GM13976 (cell line): ENCODE data around the gene TMEM163.
"Not testable (repeated sequence)": the region's sequence is repeated elsewhere in the genome, so short reads cannot be mapped to it uniquely, and the experiment has no call there.

Source experiments
- DNase-seq: peaks from one replicate; pipeline ENCODE4 v3.0.0; 2012; ENCODE audit warnings: low spot score
- in situ Hi-C: fragments of 300-500 bp; cut with MboI; formaldehyde crosslinking; loops from one replicate; pipeline ENCODE4 v1.12.0; 2022; ENCODE audit warnings: low sequenced_read_pairs, mixed read lengths, inconsistent platforms; ENCODE audit not compliant: unreplicated experiment
- TF ChIP-seq, protein P1 (sequence below): IDR thresholded peaks from 2 replicates; pipeline ENCODE4 v1.5.1; 2012; ENCODE audit warnings: borderline replicate concordance, mild to moderate bottlenecking; ENCODE audit not compliant: insufficient read depth; ENCODE audit errors: extremely low read depth, missing control alignments, control extremely low read depth

Gene TMEM163

DNA sequence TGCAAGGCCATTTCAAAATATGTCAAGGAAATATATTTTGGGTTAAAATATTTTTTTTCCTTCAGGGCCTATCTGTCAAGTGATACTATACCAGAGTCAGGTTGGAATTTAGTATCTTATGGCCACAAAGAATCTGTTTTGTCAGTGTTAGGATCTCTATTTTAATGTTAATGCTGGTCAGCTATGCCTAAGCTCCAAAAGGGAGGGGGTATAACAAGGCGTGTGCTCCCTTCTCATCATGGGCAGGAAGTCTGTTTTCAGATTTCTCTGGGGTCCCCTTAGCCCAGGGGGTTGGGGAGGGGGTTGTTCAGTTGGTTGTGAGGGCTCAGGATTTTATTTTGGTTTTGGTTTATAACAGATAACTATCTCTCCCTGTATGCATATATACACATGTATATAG, 126.4 kb downstream of the TMEM163 start:
- TF ChIP-seq, protein P1, sequence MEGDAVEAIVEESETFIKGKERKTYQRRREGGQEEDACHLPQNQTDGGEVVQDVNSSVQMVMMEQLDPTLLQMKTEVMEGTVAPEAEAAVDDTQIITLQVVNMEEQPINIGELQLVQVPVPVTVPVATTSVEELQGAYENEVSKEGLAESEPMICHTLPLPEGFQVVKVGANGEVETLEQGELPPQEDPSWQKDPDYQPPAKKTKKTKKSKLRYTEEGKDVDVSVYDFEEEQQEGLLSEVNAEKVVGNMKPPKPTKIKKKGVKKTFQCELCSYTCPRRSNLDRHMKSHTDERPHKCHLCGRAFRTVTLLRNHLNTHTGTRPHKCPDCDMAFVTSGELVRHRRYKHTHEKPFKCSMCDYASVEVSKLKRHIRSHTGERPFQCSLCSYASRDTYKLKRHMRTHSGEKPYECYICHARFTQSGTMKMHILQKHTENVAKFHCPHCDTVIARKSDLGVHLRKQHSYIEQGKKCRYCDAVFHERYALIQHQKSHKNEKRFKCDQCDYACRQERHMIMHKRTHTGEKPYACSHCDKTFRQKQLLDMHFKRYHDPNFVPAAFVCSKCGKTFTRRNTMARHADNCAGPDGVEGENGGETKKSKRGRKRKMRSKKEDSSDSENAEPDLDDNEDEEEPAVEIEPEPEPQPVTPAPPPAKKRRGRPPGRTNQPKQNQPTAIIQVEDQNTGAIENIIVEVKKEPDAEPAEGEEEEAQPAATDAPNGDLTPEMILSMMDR, result no peak
- DNase-seq, result no peak
- in situ Hi-C loops, result no loop called here

DNA sequence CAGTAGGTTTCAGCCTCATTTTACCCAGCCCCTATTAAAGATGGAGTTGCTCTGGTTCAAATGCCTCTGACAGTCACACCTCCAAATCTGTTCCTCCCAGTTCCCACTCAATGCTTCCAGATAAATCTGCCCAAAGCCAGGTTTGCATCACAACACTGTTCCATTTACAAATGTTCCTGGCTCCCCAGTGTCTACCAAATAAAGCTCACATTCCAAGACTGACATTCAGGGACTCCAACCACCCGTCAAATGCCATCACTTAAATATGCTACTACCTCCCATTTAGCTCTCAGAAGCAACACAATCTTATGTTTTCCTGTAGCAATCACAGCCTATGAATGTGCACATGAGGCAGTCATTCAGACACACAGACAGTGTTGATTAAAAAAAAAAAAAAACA, 127.3 kb downstream of the TMEM163 start:
- in situ Hi-C loops, result no loop called here
- TF ChIP-seq, protein P1, result no peak
- no peak for DNase-seq

DNA sequence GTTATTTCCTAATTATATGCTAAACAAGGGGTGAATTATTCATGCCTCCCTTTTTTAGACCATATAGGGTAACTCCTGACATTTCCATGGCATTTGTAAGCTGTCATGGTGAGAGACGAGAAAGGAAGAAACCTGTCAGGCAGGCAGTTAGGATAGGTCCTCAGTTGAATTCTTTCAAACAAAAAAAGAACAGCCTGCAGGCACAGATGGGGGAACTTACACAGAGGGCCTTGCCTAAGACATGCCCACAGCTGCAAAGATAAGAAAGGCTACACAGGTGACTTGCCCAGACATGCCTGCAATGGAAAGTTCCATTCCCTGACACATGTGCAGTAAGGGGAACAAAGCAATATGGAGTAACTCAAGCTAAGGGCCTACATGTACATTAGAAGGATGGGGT, 128.1 kb downstream of the TMEM163 start:
- no peak for DNase-seq
- in situ Hi-C loops, result no loop called here
- TF ChIP-seq, protein P1, result no peak

DNA sequence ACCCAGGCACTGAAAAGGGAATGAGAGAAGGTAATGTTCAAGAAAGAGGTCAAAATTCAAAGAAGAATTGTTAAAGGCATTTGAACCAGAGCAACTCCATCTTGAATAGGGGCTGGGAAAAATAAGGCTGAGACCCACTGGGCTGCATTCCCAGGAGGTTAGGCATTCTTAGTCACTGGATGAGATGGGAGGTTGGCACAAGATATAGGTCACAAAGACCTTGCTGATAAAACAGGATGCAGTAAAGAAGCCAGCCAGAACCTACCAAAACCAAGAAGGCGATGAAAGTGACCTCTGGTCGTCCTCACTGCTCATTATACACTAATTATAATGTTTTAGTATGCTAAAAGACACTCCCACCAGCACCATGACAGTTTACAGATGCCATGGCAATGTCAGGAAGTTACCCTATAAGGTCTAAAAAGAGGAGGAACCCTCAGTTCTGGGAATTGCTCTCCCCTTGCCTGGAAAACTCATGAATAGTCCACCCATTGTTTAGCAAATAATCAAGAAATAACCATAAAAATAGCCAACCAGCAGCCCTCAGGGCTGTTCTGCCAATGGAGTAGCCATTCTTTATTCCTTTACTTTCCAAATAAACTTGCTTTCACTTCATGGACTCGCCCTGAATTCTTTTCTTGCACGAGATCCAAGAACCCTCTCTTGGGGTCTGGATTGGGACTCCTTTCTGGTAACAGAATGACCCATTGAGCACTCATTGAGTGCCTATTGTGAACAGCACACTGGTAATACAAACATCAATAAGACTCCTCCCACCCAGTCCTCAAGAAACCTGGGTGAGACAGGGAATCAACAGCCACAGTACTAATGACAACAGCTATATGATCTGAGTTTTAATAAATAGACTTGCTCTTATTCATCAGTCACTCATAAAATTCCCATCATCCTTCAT, 129.4 kb downstream of the TMEM163 start:
- in situ Hi-C loops, DNase-seq: not testable (repeated sequence)

DNA sequence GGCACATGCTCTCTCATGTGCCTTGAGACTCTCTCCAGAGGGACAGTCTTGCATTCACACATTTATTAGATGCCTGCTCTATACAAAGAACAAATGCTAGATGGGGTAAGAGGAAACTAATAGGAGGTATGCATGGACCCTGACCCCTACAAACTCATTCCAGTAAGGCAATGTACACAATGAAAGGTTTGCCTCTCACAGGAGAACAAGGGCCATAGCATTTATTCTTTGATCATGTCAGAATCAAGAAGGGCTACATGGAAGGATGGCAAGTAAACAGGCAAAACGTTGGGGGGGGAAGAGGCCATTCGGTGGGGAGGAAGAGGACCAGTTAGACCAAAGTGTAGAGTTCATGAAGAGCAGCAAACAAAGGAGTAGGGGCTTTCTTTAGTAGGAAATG, 130.2 kb downstream of the TMEM163 start:
- in situ Hi-C loops, result no loop called here
- TF ChIP-seq, protein P1, result no peak

DNA sequence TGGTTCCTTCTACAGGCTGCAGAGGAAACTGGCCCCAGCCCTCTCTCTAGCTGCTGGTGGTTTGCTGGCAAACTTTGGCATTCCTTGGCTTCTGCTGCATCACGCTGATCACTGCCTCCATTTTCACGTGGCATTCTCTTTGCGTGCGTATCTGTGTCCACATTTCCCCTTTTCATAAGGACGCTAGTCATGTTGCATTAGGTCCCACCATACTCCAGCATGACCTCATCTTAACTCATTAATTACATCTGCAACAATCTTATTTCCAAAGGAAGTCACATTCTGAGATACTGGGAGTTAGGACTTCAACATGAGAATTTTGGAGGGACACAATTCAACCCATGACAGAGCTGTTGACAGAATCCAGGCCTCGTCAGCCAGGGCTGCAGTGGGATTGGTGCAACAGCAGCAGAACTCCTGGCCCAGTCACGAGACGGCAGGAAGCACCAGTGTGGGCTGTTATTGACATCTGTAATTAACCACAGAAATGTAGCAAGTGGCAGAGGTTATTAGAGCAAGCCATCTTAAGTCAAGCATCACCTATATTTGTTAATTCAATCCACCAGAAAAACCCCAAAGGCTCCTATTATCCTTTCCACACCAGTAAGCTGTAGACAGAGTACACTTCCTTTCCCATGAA, 132.4 kb downstream of the TMEM163 start:
- TF ChIP-seq, protein P1, result no peak
- no peak for DNase-seq
- in situ Hi-C loops, result no loop called here

More for the DNA sequence above, 130.2 kb downstream of the TMEM163 start:
- no peak for DNase-seq

DNA sequence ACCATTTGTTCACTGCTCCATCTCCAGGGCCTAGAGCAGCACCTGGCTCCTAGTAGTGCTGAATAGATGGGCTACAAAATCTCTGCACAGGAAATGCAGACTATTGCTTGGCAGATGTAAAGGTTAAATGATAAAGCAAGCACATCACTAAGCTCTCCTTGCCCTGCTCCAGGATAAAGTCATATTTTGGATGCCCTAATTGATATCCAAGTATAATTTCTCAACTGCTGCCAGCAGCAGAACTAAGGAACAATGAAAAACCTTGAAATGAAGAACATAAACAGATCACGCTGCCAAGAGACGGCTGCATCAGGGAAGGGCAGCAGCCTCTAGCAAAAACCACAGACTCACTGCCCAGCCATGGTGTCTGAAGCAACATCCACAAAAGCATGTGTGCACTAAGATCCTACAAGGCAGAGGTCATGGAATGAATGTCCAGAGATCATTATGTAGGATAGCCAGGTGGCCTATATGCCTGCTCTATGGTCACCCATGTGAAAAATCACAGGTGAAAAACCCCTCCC, 134.7 kb downstream of the TMEM163 start:
- TF ChIP-seq, protein P1, result no peak
- DNase-seq, result no peak
- in situ Hi-C loops, result no loop called here
